ENCODE results near the gene CEBPE. TPM values are rescaled to one million over a fixed set of nuclear protein-coding genes. Genes with fewer than 3 reads are reported as not detected.

The CEBPE gene
- polyA plus RNA-seq, 1 donor from 2014 or later = not detected

- no peak overlapping the region for H3K27ac ChIP-seq (ENCODE audit: low read length)
- no peak overlapping the region for H3K9ac ChIP-seq (ENCODE audit: low read length)
- TF ChIP-seq RAD21 (conservative IDR thresholded peaks at IDR 0.05) (no peak), MXI1 (conservative IDR thresholded peaks at IDR 0.05; ENCODE audit: poor library complexity, severe bottlenecking) (no peak), SMC3 (conservative IDR thresholded peaks at IDR 0.05; ENCODE audit: poor library complexity) (no peak), POLR2AphosphoS5 (IDR thresholded peaks at IDR 0.05) (no peak), EP300 (conservative IDR thresholded peaks at IDR 0.05; ENCODE audit: poor library complexity, severe bottlenecking) (no peak), REST (IDR thresholded peaks at IDR 0.05; ENCODE audit: borderline replicate concordance) (no peak), EZH2 (IDR thresholded peaks at IDR 0.05; ENCODE audit: borderline replicate concordance, insufficient read depth, low read length, poor library complexity, severe bottlenecking) (no peak), CTCF (IDR thresholded peaks at IDR 0.05; ENCODE audit: poor library complexity, severe bottlenecking) (no peak), TAF1 (IDR thresholded peaks at IDR 0.05; ENCODE audit: low read depth) (no peak)
Measured at GRCh38 chr14:23126548-23127278, 7.7 kb upstream of the CEBPE start.

GRCh38 chr14:23125933-23126524 lies 7.0 kb upstream of the CEBPE start:
- no peak overlapping the region for H3K27ac ChIP-seq (ENCODE audit: low read length)
- no peak overlapping the region for H3K4me3 ChIP-seq (ENCODE audit: low read length)
- no peaks in the 10 kb centered on the region for H3K9me3 ChIP-seq (ENCODE audit: low read length)
- H3K9ac ChIP-seq (ENCODE audit: low read length) = no peak overlapping the region
- H4K20me1 ChIP-seq (ENCODE audit: insufficient read depth) = no peaks in the 10 kb centered on the region
- no peaks in the 10 kb centered on the region for H3K36me3 ChIP-seq (ENCODE audit: insufficient read depth, low read length)
- no peaks in the 10 kb centered on the region for H3K79me2 ChIP-seq (replicated peaks; ENCODE audit: insufficient read depth, low read length)
- H3K4me2 ChIP-seq (ENCODE audit: low read length) = no peak overlapping the region
- H2AFZ ChIP-seq (ENCODE audit: low read depth, low read length) = no peak overlapping the region
- no peaks in the 10 kb centered on the region for H3K27me3 ChIP-seq (ENCODE audit: insufficient read depth, low read depth, low read length)
- no peaks in the 10 kb centered on the region for H3F3A ChIP-seq (ENCODE audit: insufficient read depth, low read length, poor library complexity, severe bottlenecking)
- H3K9me2 ChIP-seq (ENCODE audit: insufficient read depth, low read length) = no peaks in the 10 kb centered on the region
- TF ChIP-seq CTCF (IDR thresholded peaks at IDR 0.05; ENCODE audit: poor library complexity, severe bottlenecking) (no peak), SMC3 (conservative IDR thresholded peaks at IDR 0.05; ENCODE audit: poor library complexity) (no peak), REST (IDR thresholded peaks at IDR 0.05; ENCODE audit: borderline replicate concordance) (no peak), MXI1 (conservative IDR thresholded peaks at IDR 0.05; ENCODE audit: poor library complexity, severe bottlenecking) (no peak), POLR2AphosphoS5 (IDR thresholded peaks at IDR 0.05) (no peak), EP300 (conservative IDR thresholded peaks at IDR 0.05; ENCODE audit: poor library complexity, severe bottlenecking) (no peak)

More at GRCh38 chr14:23126548-23127278, 7.7 kb upstream of the CEBPE start:
- Histone ChIP-seq H3F3A (ENCODE audit: insufficient read depth, low read length, poor library complexity, severe bottlenecking) (no peaks in the 10 kb centered on the region), H3K36me3 (ENCODE audit: insufficient read depth, low read length) (no peaks in the 10 kb centered on the region), H3K79me2 (replicated peaks; ENCODE audit: insufficient read depth, low read length) (no peaks in the 10 kb centered on the region), H4K20me1 (ENCODE audit: insufficient read depth) (no peaks in the 10 kb centered on the region), H3K4me2 (ENCODE audit: low read length) (no peak overlapping the region), H3K9me3 (ENCODE audit: low read length) (no peaks in the 10 kb centered on the region), H3K9me2 (ENCODE audit: insufficient read depth, low read length) (no peaks in the 10 kb centered on the region), H3K4me3 (ENCODE audit: low read length) (no peak overlapping the region), H3K27me3 (ENCODE audit: insufficient read depth, low read depth, low read length) (no peaks in the 10 kb centered on the region), H2AFZ (ENCODE audit: low read depth, low read length) (no peak overlapping the region)
